Measurements from ENCODE around the gene EGR1. TPM values are rescaled to one million over a fixed set of nuclear protein-coding genes. Genes with fewer than 3 reads are reported as not detected.
A peak's percentile ranks its signal among the peaks of the same experiment; 100 is the strongest.

The EGR1 gene
- total and polyA plus RNA-seq, 10 donors: 2.7 to 138 (median 9.2) TPM

DNA sequence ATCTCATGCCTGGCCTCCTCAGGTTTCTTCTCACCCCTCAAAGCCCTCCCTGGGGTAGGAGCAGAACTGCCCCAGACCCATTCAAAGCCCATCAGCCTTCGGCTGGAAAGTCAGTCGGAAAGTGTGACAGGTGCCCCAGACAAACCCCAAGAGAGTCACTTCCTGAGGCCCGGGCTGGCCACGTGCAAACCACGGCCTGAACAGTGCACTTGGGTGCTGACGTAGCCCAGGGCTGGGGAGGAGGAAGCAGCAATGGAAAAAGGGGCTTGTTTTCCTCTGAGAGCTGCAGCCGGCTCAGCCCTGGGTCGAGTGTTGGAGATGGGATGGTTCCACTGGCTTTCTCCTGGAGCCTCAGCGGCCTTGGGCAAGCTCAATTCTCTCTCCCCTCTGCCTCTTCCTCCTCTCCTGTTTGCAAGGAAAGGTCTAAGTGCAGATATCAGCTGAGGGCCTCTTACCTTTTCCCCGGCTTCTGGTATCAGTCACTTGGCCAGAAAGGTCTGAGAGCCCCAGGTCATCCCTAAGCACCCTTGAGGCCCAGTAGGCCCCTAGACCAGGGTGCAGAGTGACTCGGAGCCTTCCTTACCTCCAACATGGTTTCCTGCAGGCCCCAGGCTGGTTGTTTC, 5.9 kb upstream of the EGR1 start:
- DNase-seq: peak; percentile 92
- intact Hi-C loops (cut with DNase I; ENCODE audit: low total_unique reads): no loop called here
- Histone ChIP-seq H3K4me1 (peaks cover 4 to 54% (median 31%) of the 10 kb centered on the region in 6 donors), H3K9me3 (no peaks in the 10 kb centered on the region), H3K4me3 (no peak overlapping the region), H3K27me3 (replicated peaks in 1 of 7) (no peaks in the 10 kb centered on the region), H3K27ac (peak overlapping the region in 5 of 8 donors; percentile 36 to 77 (median 64)), H3K36me3 (no peaks in the 10 kb centered on the region)
- 35 to 47% (median 44%) methylated on average over 8 to 11 of the region's 11 CpGs for WGBS, 5 donors
- TF ChIP-seq POLR2AphosphoS5 (IDR thresholded peaks at IDR 0.05) (peak; percentile 63 to 69 (median 67)), POLR2A (IDR thresholded peaks at IDR 0.05) (no peak), CTCF (IDR thresholded peaks at IDR 0.05 in 8 of 11, conservative IDR thresholded peaks at IDR 0.05 in 3 of 11) (no peak)

GRCh38 chr5:138460032-138460693, 5.1 kb upstream of the EGR1 start:
- Histone ChIP-seq H3K36me3 (no peaks in the 10 kb centered on the region), H3K9me3 (no peaks in the 10 kb centered on the region), H3K4me1 (peaks cover 4 to 58% (median 31%) of the 10 kb centered on the region in 6 donors), H3K27me3 (replicated peaks in 1 of 7) (no peaks in the 10 kb centered on the region), H3K4me3 (no peak overlapping the region), H3K27ac (peak overlapping the region in 4 of 8 donors; percentile 58 to 77 (median 65))
- intact Hi-C loops (cut with DNase I; ENCODE audit: low total_unique reads): no loop called here
- TF ChIP-seq POLR2AphosphoS5 (IDR thresholded peaks at IDR 0.05) (no peak), POLR2A (IDR thresholded peaks at IDR 0.05) (no peak), CTCF (IDR thresholded peaks at IDR 0.05 in 8 of 11, conservative IDR thresholded peaks at IDR 0.05 in 3 of 11) (no peak)
- WGBS, 5 donors: 88 to 93% (median 90%) methylated on average over 4 of the region's 4 CpGs
- DNase-seq: no peak

GRCh38 chr5:138461343-138462125, 3.7 kb upstream of the EGR1 start:
- intact Hi-C loops (cut with DNase I; ENCODE audit: low total_unique reads): no loop called here
- Histone ChIP-seq H3K36me3 (no peaks in the 10 kb centered on the region), H3K4me1 (peaks cover 12 to 70% (median 42%) of the 10 kb centered on the region in 6 donors), H3K4me3 (no peak overlapping the region), H3K27ac (no peak overlapping the region), H3K9me3 (no peaks in the 10 kb centered on the region), H3K27me3 (replicated peaks in 1 of 7) (peaks cover 0 to 13% (median 0%) of the 10 kb centered on the region in 7 donors)
- no peak for DNase-seq
- WGBS, 5 donors: 78 to 86% (median 83%) methylated on average over 11 of the region's 11 CpGs
- no peak for TF ChIP-seq CTCF (IDR thresholded peaks at IDR 0.05 in 8 of 11, conservative IDR thresholded peaks at IDR 0.05 in 3 of 11)
- no peak for TF ChIP-seq POLR2A (IDR thresholded peaks at IDR 0.05)
- no peak for TF ChIP-seq POLR2AphosphoS5 (IDR thresholded peaks at IDR 0.05)

Measured in spleen (tissue), 11 donors.